Mucosa of stomach (tissue), 1 donor: ENCODE measurements around the gene REC114.
"Not testable (repeated sequence)": the region's sequence is repeated elsewhere in the genome, so short reads cannot be mapped to it uniquely, and the experiment has no call there.

Experiments
- H3K27me3 ChIP-seq: one replicate; pipeline ENCODE4 v1.7.0; 2013; ENCODE audit warnings: mild to moderate bottlenecking, low read length; ENCODE audit not compliant: control insufficient read depth, insufficient read depth
- H3K36me3 ChIP-seq: one replicate; pipeline ENCODE4 v1.7.0; 2013; ENCODE audit warnings: low read length; ENCODE audit not compliant: control insufficient read depth, insufficient read depth
- H3K4me1 ChIP-seq: one replicate; pipeline ENCODE4 v1.7.0; 2013; ENCODE audit warnings: mild to moderate bottlenecking, low read length; ENCODE audit not compliant: control insufficient read depth, insufficient read depth
- H3K4me3 ChIP-seq: one replicate; pipeline ENCODE4 v1.7.0; 2013; ENCODE audit warnings: low read length
- H3K9ac ChIP-seq: one replicate; pipeline ENCODE4 v1.7.0; 2013; ENCODE audit warnings: mild to moderate bottlenecking, low read length, moderate library complexity
- H3K9me3 ChIP-seq: one replicate; pipeline ENCODE4 v1.7.0; 2013; ENCODE audit warnings: mild to moderate bottlenecking, low read length, moderate library complexity; ENCODE audit not compliant: control insufficient read depth
- donor health status: Pancreatic carcinoma.

The REC114 gene, protein sequence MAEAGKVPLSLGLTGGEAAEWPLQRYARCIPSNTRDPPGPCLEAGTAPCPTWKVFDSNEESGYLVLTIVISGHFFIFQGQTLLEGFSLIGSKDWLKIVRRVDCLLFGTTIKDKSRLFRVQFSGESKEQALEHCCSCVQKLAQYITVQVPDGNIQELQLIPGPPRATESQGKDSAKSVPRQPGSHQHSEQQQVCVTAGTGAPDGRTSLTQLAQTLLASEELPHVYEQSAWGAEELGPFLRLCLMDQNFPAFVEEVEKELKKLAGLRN

DNA sequence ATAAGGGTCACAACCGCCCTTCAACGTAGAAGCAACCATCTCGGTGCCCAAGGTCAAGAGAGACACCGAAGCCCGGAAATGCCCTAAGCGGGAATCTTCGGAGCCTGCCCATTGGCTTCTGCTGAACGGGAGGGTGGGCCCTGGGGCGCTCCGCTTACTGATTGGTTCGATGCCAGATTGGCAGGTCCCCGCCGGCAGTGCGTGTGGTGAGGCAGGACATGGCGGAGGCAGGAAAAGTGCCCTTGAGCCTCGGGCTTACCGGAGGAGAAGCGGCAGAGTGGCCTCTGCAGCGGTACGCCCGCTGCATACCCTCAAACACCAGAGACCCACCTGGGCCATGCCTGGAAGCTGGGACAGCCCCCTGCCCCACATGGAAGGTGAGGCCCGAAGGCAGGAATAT is at the start of gene REC114:
REC114 (plus strand) TSS at position 197 of the 400 bp plus-strand sequence; CDS start at position 219, 22 bp downstream.
- no peaks in the 10 kb centered on the region for H3K27me3 ChIP-seq
- H3K36me3 ChIP-seq = no peaks in the 10 kb centered on the region
- H3K9me3 ChIP-seq = no peaks in the 10 kb centered on the region
- no peak within 1 kb of the TSS for H3K4me3 ChIP-seq
- peaks cover 2% of the 10 kb centered on the region for H3K4me1 ChIP-seq
- no peak within 1 kb of the TSS for H3K9ac ChIP-seq

DNA sequence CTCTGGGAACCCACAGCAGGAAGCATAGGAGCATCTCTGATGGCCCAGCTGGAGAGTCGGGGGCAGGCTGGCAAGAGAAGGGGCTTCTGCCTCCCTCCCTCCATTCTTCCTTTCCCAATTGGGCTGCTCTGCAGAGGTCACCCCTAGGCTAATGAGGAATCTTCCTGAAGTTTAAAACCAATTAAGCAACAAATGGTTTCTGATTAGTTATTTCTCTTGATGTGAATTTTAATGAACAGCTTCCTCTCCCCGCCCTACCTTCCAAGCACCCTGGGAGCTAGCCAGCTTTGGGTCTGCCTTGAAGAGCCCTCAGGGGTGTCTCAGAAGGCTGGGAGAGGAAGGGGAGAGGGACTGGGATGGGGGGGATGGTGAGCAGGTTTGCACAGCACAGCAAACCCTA is 49.6 kb upstream of the REC114 start:
- H3K9ac ChIP-seq = no peak overlapping the region
- H3K4me1 ChIP-seq = peaks cover 11% of the 10 kb centered on the region
- peaks cover 30% of the 10 kb centered on the region for H3K27me3 ChIP-seq
- H3K36me3 ChIP-seq = no peaks in the 10 kb centered on the region
- no peak overlapping the region for H3K4me3 ChIP-seq
- no peaks in the 10 kb centered on the region for H3K9me3 ChIP-seq

DNA sequence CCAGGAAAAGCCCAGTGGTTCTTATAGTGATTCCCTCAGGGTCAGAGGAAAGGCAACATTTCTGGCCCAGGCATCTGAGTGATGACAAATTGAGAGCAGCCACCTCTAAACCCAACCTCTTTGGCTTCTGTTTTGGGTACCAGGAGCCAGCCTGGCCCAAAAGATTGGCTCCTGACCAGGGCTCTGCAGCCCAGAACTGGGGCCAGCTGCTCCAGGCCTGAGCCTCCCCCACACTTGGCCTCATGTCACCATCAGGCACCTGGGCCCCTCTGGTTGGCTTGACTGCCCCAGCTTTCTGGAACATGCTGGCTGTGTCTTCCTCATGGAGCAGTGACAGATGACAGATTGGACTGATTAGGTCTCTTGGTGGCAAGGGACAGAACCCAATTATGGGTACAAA is 48.2 kb upstream of the REC114 start:
- Histone ChIP-seq H3K36me3 (no peaks in the 10 kb centered on the region), H3K4me3 (no peak overlapping the region), H3K4me1 (peaks cover 3% of the 10 kb centered on the region), H3K27me3 (peaks cover 30% of the 10 kb centered on the region), H3K9ac (no peak overlapping the region), H3K9me3 (no peaks in the 10 kb centered on the region)

DNA sequence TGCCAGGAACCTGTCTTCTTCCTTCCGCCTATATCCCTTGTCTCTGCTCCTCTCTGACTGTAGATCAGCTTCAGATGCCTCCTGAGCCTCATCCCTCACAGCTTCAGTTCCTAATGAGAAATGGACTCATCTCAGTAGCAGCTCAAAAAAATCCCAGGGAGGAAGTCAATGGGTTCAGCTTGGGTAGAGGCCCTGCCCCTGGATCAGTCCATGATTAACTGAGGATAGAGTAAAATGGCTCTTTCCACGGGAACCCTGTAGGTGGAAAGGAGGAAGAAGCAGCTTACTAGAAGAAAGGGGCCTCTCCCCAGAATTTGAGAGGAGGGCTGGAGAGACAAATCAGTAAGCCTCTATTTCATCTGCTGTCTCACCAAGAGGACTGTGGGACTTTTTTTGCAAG is 47.3 kb upstream of the REC114 start:
- Histone ChIP-seq H3K27me3 (peaks cover 30% of the 10 kb centered on the region), H3K4me3 (no peak overlapping the region), H3K4me1 (no peaks in the 10 kb centered on the region), H3K9ac (no peak overlapping the region), H3K9me3 (no peaks in the 10 kb centered on the region), H3K36me3 (no peaks in the 10 kb centered on the region)

DNA sequence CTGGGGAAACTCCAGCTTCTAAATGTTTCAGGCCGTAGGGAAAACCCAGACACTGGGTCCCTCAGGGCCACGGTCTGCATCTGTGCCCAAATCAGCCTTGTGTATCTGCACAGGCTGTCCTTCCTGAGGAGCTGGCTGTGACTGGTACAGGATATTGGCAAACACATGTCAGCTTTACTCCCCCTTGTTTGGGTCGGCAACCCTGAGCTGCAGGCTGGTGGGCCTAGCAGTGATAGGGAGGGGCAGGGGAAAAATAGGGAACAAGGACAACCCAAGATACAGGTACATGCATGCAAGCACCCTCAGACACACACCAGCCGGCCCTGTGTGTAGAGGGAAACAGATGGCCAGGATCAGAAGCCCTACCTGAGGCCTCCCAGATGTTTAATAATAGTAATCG is 45.5 kb upstream of the REC114 start:
- Histone ChIP-seq H3K36me3 (no peaks in the 10 kb centered on the region), H3K4me3 (no peak overlapping the region), H3K9ac (no peak overlapping the region), H3K4me1 (no peaks in the 10 kb centered on the region), H3K9me3 (no peaks in the 10 kb centered on the region), H3K27me3 (peaks cover 18% of the 10 kb centered on the region)

DNA sequence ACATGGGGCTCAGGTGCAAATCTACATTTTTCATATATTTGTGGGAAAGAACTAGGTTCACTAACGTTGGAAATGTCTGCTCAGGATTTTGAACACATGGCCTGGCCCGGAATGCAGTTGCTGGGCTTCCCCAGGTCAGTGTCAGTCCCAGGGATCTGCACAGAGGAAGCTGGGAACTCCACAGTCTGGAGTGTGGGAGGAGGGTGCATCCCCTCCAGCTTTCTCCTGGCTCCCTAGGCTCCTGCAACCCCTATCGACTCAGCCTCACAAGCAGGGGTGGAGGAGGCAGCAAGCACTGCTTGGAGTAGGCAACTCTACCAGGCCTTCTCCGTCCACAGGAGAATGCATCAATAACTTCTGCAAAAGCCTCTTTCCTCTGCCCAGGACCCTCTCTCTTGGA is 44.1 kb upstream of the REC114 start:
- no peaks in the 10 kb centered on the region for H3K4me1 ChIP-seq
- H3K27me3 ChIP-seq = peaks cover 12% of the 10 kb centered on the region
- H3K36me3 ChIP-seq = no peaks in the 10 kb centered on the region
- no peaks in the 10 kb centered on the region for H3K9me3 ChIP-seq
- no peak overlapping the region for H3K9ac ChIP-seq
- H3K4me3 ChIP-seq = no peak overlapping the region

DNA sequence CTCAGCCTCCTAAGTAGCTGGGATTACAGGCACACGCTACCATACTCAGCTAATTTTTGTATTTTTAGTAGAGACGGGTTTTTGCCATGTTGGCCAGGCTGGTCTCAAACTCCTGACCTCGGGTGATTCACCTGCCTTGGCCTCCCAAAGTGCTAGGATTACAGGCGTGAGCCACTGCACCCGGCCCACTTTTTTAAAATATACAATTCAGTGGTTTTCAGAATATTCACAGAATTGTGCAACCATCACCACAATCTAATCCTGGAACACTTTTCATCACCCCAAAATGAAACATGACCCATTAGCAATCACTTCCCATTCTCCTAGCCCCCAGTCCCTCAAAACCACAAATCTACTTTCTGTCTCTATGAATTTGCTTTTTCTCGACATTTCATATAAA is 42.7 kb upstream of the REC114 start:
- H3K4me1 ChIP-seq = not testable (repeated sequence)

DNA sequence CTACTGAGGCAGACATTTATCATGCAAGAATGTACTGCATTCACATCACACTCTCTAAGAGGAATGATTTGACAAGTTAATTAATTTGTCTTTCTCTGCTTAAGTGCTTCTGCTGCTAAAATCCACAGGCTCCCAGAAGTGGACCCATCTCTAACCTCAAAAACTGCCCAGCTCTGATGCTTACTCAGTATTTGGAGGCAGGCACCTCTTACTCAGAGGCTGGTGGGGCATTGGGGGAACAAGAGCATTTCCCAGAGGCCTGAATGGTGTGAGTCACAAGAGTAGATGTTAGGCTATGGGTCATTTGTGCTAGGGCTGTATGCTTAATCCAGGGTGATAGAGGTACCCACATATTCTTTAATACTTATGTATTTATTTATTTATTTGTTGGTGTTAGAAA is 39.8 kb upstream of the REC114 start:
- Histone ChIP-seq H3K27me3 (no peaks in the 10 kb centered on the region), H3K36me3 (no peaks in the 10 kb centered on the region), H3K9ac (no peak overlapping the region), H3K4me3 (no peak overlapping the region), H3K9me3 (no peaks in the 10 kb centered on the region), H3K4me1 (no peaks in the 10 kb centered on the region)

More for the DNA sequence above, 42.7 kb upstream of the REC114 start:
- not testable (repeated sequence) for H3K27me3 ChIP-seq, H3K9ac ChIP-seq, H3K36me3 ChIP-seq, H3K9me3 ChIP-seq, H3K4me3 ChIP-seq

DNA sequence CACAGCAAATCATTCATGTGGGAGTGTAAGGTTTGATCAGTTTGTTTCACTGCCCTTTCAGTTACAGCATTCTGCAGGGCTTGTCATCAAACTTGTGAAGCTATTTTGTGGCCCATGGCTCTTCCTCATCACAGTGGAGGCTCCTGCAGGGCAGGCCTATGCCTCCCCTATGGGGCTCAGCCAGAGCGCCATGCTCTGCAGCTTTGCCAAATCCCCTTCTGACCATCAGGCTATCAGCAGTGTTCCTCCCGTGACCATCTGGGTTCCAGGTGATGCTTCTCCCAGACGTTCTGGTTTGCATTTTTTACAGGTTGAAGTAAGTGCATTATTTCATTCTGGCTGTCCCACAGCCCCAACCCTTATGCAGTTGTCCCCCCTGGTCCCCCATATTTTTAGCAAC is 28.1 kb upstream of the REC114 start:
- Histone ChIP-seq H3K27me3 (no peaks in the 10 kb centered on the region), H3K4me3 (no peak overlapping the region), H3K9me3 (no peaks in the 10 kb centered on the region), H3K4me1 (no peaks in the 10 kb centered on the region), H3K36me3 (no peaks in the 10 kb centered on the region), H3K9ac (no peak overlapping the region)

DNA sequence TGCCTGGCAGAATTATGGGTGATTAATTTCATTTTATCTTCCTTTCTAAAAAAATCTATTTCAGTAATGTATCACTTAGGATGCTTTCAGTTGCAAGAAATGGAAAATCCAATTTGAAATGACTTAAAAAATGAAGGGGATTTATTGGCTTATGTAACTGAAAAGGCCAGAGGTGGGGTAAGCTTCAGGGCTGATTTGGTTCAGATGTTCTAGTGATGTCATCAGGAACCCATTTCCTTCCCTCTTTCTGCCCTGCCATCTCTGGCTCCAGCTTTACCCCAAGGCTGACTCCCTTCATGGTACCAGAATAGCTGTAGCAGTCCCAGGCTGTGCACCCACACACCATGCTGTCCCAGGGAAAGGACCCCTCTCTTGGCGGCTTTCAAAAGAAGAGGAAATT is 18.5 kb upstream of the REC114 start:
- Histone ChIP-seq H3K4me3 (no peak overlapping the region), H3K9me3 (no peaks in the 10 kb centered on the region), H3K36me3 (no peaks in the 10 kb centered on the region), H3K27me3 (peaks cover 7% of the 10 kb centered on the region), H3K9ac (no peak overlapping the region), H3K4me1 (no peaks in the 10 kb centered on the region)

DNA sequence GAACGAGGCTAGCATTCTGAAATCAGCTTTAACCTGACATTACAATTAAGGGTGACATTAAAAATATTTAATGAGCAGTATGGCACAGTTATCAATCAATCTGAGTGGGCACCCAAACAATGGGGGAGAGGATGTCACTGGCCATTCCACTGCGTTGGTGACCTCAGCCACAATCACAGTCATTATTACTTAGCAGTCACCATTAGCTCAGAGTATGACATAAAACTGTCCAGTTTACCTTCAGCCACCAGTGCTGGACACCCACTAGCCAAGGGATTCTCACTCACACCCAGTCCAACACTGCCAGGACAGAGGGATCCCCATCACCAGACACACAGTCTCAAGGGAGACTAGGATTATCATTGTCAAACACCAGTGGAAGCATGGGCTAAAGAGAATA is 17.5 kb upstream of the REC114 start:
- Histone ChIP-seq H3K4me3 (no peak overlapping the region), H3K9ac (no peak overlapping the region)

DNA sequence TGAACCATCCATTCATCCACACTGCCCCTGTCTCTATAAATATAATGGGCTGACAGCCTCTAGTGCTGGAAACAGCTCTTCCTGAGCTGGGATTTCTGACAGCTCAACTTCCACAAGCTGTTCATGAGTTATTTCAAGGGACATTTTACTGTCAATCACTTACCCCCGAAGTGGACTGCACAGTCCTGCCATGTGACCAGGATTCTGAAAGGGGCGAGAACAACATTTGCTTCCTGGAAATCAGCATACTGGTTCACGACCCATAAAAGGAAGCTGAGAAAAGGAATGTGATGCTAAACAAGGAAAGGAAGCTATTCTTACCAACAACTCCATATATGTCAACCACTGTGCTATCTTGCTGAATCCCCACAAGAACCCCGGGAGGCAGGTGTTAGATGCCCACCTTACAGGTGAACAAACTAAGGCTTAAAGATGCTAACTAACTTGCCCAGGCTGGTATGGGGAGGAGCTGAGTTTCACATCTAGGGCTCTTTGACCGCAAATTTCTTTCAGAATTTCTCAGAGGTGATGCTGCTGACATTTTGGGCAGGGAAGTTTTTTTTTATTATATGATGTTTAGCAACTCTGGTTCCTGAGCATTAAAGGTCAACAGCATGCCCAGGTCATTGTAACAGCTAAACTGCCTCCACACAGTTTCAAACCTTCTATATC is 16.5 kb upstream of the REC114 start:
- Histone ChIP-seq H3K9ac (no peak overlapping the region), H3K36me3 (no peaks in the 10 kb centered on the region), H3K4me3 (no peak overlapping the region), H3K4me1 (no peaks in the 10 kb centered on the region), H3K27me3 (peaks cover 7% of the 10 kb centered on the region), H3K9me3 (no peaks in the 10 kb centered on the region)

More for the DNA sequence above, 17.5 kb upstream of the REC114 start:
- Histone ChIP-seq H3K36me3 (no peaks in the 10 kb centered on the region), H3K9me3 (no peaks in the 10 kb centered on the region), H3K4me1 (no peaks in the 10 kb centered on the region), H3K27me3 (peaks cover 7% of the 10 kb centered on the region)
